NOMO-1 treated with dmso at 0.1 percent for 144 hours (cell line): ENCODE results near the gene TBC1D12.
A peak's percentile ranks its signal among the peaks of the same experiment; 100 is the strongest.
"Not testable (repeated sequence)": the region's sequence is repeated elsewhere in the genome, so short reads cannot be mapped to it uniquely, and the experiment has no call there.

Source experiments
- DNase-seq: peaks from one replicate; lab custom pipeline; 2025; ENCODE audit not compliant: unreplicated experiment; lab: John Stamatoyannopoulos, UW

TBC1D12 gene

DNA sequence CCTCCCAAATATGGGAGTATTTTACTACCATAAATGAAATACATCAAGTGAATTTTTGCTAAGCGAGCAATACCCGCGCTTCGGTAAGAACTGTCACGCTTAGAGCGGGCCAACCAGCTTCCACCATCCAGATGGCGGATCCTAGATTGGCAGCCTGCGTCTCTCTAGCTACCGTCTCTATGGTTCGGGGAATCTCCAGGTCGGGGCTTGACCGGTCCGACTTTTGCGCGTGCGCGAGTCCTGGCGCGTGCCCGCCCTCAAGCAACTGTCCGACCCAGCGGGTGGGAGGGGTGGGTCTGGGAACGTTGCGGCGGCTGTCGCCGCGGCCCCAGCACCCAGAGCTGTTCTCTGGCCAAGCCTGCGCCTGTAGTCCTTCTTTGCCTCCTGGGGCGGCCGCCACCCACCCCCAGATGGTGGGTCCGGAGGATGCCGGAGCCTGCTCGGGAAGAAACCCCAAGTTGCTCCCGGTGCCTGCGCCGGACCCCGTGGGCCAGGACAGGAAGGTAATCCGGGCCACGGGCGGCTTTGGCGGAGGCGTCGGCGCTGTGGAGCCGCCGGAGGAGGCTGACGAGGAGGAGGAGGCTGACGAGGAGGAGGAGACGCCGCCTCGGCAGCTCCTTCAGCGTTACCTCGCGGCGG is at the start of gene TBC1D12:
TBC1D12 (plus strand) TSS at position 338 of the 639 bp plus-strand sequence; CDS start at position 411, 73 bp downstream.
- DNase-seq, result peak; percentile 85

DNA sequence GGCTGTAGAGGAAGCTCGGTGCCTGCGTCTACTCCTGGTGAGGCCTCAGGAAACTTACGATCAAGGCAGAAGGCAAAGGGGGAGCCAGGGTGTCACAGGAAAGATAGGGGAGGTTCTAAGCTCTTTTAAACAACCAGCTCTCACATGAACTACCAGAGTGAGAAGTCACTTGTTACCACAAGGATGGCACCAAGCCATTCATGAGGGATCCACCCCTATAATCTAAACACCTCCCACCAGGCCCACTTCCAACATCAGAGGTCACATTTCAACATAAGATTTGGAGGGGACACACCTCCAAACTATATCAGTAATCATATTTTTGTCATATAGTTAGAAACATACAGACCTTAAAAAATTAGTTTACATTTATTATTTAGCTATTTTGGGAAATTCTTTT is 49.0 kb upstream of the TBC1D12 start:
- no peak for DNase-seq

DNA sequence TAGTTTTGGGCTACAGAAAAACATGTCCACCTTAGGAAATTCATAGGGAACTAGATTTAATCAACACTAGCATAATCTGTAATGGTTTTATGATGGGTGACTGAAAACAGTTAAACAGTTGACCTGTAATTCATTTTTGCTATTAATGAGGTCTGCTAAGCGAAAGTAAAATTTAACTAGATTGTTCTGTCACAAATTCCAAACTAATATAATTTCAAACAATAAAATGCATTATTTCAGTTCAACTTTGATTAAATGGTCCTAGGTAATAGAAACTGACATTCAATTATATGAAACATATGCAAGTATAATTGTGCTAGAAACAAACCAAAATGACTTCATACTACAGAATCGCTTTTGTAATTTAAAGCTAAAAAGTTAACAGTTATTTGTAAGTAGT is 46.5 kb upstream of the TBC1D12 start:
- no peak for DNase-seq

DNA sequence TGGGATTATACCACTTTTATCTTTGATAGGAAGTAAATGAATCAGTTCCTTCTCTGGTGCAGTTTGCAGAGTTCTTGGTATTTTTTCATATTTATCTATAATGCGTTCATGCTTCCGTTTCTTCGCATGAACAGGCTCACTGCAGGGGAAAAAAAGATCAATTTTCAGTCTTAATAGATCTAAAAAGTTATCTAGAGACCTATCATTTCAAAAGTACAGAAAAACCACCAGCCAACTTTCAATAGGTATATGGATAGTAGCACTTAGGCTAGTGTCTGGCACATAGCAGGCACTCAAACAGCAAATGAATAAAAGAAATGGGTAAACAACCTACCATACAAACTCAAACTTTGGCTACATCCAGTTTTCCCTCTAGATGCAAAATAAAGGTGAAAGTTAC is 45.1 kb upstream of the TBC1D12 start:
- no peak for DNase-seq

DNA sequence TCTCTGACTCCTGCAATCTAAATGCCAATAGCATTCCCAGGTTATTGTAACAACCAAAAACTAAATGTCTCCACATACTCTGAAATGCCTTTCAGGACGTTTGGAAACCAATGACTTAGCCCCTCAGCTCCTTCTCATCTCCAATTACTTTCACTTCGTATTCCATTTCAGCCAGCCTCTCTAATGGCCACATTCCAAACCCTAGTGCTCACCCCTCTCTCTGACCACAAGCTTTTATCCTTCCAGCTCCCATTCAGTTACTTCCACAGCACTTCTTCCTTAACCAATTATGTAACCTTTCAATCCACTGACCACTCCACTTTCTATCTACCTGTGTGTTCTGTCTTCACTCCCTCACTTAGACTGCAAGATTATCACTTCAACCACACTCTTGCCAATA is 43.9 kb upstream of the TBC1D12 start:
- DNase-seq, result no peak

DNA sequence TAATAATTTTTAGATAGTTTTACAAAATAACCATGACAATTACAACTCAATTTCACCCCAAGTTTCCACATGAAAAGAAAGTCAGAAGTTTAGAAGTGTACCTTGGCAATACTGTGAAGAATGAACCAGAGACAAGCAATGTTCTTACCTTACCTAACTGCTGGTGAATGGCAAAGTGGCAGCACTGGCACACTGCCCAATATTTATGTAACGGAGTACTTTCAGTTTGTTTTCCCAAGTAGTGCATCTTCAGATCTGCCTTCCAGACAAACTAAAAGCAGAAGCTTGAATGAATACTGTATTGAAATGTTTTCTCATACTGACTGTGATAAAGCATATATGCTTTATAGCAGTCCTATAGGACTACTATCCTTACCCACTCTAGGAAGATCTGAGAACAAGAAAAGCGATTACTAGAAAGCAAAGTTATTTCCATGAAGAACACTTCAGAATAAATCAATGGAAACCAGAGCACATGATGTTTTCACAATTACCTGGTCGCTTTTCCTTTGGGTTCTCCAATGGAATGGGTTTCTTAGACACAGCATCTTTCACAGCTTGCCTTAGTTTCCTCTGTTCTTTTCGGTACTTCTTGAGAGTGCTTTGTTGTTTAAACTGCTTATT is 41.1 kb upstream of the TBC1D12 start:
- DNase-seq, result no peak

DNA sequence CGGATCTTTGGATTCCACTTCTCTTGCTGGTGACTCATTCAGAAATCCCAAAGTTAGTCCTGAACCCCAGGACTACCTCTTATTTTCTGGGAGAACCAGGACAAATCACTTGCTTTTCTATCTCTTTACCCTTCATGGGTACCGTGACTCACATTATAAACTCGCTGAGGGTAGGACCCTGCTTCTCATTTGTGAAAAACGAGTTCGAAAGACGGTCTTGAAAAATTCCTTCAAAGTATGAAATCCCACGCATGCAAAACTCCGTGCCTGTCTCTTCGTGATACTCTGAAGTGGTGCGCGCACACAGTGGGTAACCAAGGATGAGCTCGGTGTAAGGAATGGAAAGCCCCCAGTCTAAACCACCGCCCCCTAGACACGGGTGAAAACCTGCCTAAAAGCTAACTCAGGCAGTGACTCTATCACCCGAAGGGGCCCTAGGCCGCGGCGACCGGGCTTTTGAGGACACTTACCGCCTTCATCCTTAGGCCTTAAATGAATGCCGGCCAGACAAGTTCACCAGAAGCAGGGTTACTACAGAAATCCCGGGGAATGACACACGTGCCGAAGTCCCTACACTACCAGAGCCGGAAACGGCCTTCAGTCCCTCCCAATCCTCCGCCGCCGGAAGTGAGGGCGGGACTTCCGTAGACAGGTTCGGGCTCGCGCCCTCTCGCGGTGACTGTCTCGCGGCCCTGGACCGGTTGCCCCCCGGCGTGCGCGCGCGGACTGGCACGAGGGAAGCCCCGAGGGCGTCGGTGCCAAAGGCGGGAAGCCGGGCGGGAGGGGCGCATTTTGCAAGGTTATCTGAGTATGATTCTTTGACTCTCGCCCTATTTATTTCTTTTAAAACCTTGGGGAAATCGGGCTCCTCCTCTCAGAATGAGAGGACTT is 39.7 kb upstream of the TBC1D12 start, which contains the start of gene NOC3L:
NOC3L (minus strand) TSS at position 580 of the 891 bp plus-strand sequence; CDS start at position 479, 101 bp downstream.
- peak; percentile 87 for DNase-seq

DNA sequence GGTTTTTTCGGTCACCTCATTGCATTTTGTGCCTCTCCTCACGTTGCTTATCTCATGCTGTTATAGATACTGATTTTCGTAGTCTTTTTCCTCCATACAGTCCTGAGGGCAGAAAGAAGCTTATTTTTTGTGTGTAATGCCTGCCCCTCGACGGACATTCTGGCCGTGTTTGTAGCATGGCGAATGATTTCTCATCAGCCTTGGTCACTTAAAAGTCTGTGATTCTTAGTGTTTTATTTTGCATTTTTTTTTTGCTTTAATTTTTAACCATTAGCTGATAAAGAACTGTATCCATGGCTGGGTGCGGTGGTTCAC is 39.1 kb upstream of the TBC1D12 start:
- DNase-seq, result no peak

DNA sequence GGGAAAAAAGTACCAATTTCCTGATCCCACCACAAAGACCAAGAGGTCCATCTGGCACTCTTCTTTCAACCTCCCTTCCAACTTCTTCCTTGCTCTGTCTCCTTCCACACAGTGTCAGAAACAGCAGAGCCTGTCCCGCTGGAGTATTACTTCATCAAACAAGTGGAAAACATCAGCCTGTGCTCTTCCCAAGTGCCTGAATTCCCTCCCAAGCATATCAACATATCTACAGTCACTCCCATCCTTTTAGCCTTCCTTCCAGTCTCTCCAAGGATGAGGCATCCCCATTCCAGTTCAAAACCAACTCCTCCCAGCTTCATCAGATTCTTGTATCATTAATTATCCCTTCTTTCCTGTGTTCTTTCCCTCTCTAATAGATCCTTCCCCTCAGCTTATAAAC is 37.9 kb upstream of the TBC1D12 start:
- no peak for DNase-seq

DNA sequence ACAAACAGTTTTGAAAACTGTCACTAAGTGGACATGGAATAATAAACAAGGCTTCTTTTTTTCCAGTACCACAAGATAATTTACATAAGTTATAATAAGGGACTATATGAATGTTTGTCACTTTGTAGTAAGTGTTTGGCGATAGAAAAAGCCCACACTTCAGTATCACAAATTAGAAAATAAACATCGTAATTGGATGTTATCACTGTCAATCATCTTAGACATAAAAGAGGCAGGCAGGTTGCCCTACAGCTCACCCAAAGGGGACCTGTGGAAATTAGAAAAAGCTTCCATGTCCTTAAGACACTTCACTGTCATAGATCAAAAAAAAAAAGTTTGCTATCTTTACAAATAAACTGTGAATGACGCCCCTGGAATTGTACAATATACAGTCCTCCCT is 36.0 kb upstream of the TBC1D12 start:
- DNase-seq, result no peak

DNA sequence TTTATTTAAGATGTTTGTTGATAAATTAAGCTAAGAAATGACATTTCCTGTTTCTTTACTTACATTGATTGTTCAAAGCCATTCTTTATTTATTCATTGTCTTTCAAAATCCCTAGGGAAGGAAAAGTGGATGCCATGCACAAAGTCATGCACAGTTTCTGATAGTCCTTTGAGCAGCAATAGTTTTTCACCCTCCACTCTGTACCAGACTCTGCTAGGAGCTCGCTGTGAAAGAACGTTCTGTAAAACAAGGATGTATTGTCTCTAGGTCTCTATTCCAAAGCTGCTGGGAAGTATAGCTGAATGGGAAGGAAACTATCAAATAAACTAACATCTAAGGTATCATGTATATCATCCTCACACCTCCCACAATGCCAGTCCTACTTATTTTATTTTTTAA is 31.8 kb upstream of the TBC1D12 start:
- DNase-seq, result no peak

DNA sequence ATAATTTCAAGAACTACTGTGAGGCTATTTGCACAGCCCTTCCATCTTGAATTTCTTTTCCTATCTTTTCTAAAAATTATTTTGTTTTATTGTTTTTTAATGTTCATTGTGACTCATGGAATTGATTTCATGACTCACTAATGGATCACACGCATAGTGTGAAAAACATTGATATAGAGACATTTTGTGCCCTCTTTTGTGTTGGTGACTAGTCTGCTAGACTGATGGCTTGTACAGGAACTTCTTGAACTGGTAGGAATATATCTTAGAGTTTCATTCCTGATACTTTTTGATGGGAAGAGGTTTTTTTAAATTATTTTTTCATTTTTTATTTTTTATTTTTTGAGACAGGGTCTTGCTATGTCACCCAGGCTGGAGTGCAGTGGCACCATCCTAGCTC is 27.0 kb upstream of the TBC1D12 start:
- DNase-seq, result no peak

DNA sequence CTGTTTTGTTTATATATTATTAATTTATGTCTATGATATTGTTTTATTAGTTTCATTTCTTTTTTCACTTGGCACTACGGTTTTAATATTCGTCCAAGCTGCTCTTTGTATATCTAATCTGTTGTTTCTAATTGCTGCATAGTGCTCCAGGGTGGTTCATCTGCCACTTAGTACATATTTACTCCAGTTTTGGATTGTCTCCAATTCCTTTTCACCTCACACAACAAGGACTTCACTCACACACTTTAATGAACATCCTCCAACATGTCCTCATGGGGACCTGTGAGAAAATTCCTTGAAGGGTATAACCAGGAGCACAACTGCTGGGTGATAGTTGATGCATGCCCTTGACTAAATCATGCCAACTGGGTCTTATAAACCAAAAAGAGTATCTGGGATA is 25.5 kb upstream of the TBC1D12 start:
- no peak for DNase-seq

DNA sequence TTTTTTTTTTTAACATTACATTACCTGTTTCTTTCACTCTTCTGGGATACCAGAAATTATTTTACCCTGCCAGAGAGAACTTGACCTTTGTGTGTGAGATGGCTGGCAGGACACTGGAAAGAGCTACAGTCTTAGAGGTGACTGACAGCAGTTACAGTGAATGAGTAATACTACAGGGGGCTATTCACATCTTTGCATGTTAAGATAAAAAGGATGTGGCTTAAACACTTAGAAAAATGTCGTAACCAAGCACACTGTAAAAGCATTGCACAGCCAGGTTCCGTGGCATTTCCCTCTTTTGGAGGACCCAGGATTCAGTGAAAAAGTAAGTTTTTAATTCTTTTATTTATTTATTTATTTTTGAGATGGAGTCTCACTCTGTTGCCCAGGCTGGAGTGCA is 18.8 kb upstream of the TBC1D12 start:
- DNase-seq, result peak; percentile 74

DNA sequence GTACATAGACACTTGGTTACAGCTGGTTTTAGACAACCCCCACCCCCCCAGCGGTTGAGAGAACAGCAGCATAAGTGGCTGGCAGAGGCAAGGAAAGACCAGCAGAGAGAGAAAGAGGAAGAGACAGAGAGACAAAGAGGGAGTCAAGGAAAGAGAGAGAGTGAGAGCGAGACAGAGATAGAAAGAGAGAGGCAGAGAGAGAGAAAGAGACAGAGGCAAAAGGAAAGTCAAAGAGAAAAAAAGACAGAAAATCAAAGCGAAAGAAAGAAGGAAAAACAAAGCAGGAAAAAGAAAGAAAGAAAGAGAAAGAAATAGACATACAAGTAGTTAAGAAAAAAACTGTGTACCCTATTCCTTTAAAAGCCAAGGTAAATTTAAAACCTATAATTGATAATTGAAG is 16.6 kb upstream of the TBC1D12 start:
- DNase-seq, result not testable (repeated sequence)

DNA sequence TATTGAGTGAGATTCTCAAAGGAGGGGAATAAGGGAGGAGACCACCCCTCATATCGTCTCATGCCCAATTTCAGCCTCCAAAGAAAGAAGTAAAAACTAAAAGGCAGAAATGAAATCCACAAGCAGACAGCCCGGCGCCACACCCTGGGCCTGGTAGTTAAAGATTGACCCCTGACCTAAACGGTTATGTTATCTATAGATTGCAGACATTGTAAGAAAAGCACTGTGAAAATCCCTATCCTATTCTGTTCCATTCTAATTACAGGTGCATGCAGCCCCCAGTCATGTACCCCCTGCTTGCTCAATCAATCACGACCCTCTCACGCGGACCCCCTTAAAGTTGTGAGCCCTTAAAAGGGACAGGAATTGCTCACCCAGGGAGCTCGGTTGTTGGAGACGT is 10.2 kb upstream of the TBC1D12 start:
- DNase-seq, result not testable (repeated sequence)

DNA sequence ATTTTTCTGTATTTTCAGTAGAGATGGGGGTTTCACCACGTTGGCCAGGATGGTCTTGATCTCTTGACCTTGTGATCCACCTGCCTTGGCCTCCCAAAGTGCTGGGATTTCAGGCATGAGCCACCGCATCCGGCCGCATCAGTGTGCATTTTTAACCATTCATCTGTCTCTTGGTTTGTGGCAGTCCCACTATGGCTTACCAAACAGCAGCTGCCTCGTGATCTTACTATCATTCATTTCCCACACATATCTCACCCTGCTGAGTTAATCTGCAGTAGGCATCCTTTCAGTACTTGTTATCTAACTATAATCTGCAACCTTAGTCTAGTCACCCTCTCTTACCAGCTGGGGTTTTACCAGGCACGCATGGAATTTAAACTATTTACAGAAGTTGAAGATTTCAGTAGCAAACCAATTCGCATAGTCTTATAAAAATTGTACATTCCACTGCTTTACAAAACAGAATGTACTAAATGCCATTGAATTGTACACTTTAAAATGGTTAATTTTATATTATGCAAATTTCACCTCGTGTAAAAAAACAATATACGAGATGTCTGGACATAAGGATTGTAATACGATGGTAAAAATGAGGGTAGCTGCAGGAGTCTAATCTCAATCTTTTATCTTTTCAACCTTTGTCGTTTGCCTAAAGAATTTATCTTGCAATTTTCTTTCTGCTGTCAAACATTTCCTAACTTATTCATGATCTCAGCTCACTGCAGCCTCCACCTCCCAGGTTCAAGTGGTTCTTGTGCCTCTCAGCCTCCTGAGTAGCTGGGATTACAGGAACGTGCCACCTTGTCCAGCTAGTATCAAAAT is 4.6 kb upstream of the TBC1D12 start:
- no peak for DNase-seq

DNA sequence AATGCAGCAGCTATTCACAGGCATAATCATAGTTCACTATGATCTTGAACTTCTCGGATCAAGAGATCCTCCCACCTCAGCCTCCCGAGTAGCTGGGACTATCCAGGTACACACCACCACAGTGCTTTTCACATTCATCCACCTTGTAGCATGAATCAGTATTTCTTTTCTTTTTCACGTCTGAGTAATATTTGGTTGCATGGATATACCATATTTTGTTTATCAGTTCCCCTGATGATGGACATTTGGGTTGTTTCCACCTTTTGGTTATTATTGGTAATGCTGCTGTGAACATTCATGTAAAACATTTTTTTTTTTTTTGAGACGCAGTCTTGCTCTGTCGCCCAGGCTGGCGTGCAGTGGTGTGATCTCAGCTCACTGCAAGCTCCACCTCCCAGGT is 3.6 kb upstream of the TBC1D12 start:
- no peak for DNase-seq

DNA sequence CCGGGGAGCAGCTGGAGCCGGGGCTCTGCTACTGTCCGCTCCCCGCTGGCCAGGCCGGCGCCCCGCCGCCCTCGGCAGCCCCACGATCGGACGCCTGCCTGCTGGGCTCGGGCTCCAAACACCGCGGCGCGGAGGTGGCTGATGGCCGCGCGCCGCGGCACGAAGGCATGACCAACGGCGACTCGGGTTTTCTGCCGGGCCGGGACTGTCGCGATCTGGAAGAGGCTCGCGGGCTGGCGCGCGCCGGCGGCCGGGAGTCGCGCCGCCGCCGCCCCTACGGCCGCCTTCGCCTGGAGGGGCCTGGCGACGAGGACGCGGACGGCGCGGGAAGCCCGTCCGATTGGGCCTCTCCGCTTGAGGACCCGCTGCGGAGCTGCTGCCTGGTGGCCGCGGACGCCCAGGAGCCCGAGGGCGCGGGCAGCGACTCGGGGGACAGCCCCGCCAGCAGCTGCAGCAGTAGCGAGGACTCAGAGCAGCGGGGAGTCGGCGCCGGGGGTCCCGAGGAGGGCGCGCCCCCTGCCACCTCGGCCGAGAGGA is 570 bp downstream of the TBC1D12 start:
- DNase-seq, result no peak

DNA sequence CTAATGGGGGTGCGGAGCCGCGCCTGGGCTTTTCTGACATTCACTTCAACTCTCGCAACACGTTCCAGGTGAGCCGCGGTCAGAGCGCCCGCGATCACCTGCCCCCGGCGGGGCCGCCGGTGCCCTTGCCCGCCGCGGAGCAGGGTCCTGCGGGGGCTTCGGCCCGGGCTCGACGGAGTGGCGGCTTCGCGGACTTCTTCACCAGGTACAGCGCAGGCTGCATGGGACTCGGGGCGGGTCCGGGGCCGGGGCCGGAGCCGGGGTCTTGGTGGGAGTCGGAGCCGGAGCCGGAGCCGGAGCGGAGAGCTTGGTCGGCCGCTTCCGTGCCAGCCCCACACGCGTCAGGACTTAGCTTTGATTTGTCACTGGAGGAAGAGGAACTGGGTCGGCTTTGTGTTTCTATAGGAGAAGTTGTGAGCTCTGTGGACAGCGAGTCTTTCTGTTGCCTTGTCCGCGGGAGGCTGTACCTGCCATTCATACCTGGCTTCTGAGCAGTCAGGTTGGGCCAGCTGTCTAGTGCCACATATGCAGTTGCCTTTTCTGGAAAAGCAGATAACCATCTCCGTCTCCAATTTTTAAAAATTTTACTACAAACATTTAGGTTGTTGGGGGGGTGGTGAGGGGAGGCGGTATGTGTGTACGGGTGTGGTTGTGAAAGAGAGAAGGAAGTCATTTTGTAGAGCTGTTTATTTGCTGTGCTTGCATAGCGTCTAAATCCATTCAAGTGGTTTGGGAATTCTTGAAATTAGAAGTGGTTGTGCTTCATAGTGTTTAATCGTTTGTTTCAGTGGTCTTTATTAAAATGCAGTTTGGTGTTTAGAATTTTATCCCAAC is 1.3 kb downstream of the TBC1D12 start:
- DNase-seq, result peak; percentile 90
